CD14-positive monocyte (primary cell): Measurements from ENCODE around the gene IL33. TPM values are rescaled to one million over a fixed set of nuclear protein-coding genes. Genes with fewer than 3 reads are reported as not detected.

Experiments
- DNase-seq, 3 donors: peaks; one replicate each; pipeline ENCODE4 v3.0.0-alpha.2; 2011 to 2022
- H2AFZ ChIP-seq: 2 replicates; pipeline ENCODE4 v1.6.0; 2012; ENCODE audit warnings: mild to moderate bottlenecking, low read depth, low read length, inconsistent platforms; ENCODE audit not compliant: insufficient read depth, poor library complexity, severe bottlenecking
- H3K27ac ChIP-seq, 2 donors: 1 replicate in 1 of 2; 2 replicates in 1 of 2; pipeline ENCODE4 v1.5.1; 2012 to 2013; ENCODE audit warnings: low read length in 2 of 2, control low read depth in 1 of 2, inconsistent platforms in 1 of 2, low read depth in 1 of 2, mild to moderate bottlenecking in 1 of 2
- H3K27me3 ChIP-seq, 2 donors: one replicate each; pipeline versions ENCODE4 v1.6.0 to v1.6.1; 2011 to 2013; ENCODE audit warnings: low read length in 2 of 2; ENCODE audit not compliant: control insufficient read depth in 2 of 2, insufficient read depth in 2 of 2
- H3K36me3 ChIP-seq, 2 donors: replicated peaks in 1 of 2; 1 replicate in 1 of 2; 2 replicates in 1 of 2; pipeline versions ENCODE4 v1.5.1 to v1.6.1; 2012 to 2013; ENCODE audit warnings: low read length in 2 of 2, control low read depth in 1 of 2, inconsistent platforms in 1 of 2, mild to moderate bottlenecking in 1 of 2; ENCODE audit not compliant: insufficient read depth in 2 of 2, control insufficient read depth in 1 of 2
- H3K4me1 ChIP-seq, 2 donors: 1 replicate in 1 of 2; 2 replicates in 1 of 2; pipeline versions ENCODE4 v1.5.1 to v1.6.1; 2012 to 2013; ENCODE audit warnings: low read length in 2 of 2, control low read depth in 1 of 2, inconsistent platforms in 1 of 2, mild to moderate bottlenecking in 1 of 2, moderate library complexity in 1 of 2; ENCODE audit not compliant: insufficient read depth in 2 of 2, control insufficient read depth in 1 of 2
- H3K4me2 ChIP-seq: replicated peaks from 2 replicates; pipeline ENCODE3; 2012; ENCODE audit warnings: low read length, moderate library complexity, mild to moderate bottlenecking; ENCODE audit not compliant: poor library complexity, severe bottlenecking; ENCODE audit errors: extremely low read depth
- H3K4me3 ChIP-seq, 3 experiments: fragments of 200-600 bp in 1 of 3; sonication (generic) in 1 of 3; replicated peaks in 1 of 3; 1 replicate in 2 of 3; 2 replicates in 1 of 3; pipeline ENCODE4 v1.5.1; 2011 to 2013; ENCODE audit warnings: low read length in 3 of 3, mild to moderate bottlenecking in 3 of 3, control low read depth in 2 of 3, low read depth in 2 of 3, inconsistent platforms in 1 of 3, moderate library complexity in 1 of 3
- H3K79me2 ChIP-seq: 2 replicates; pipeline ENCODE4 v1.6.0; 2012; ENCODE audit warnings: mild to moderate bottlenecking, control low read depth, inconsistent platforms, low read length, moderate library complexity; ENCODE audit not compliant: insufficient read depth
- H3K9ac ChIP-seq: 2 replicates; pipeline ENCODE4 v1.6.0; 2017; ENCODE audit warnings: low read length, mild to moderate bottlenecking; ENCODE audit not compliant: insufficient read depth, poor library complexity, severe bottlenecking
- H3K9me3 ChIP-seq, 2 donors: replicated peaks in 1 of 2; 1 replicate in 1 of 2; 2 replicates in 1 of 2; pipeline versions ENCODE4 v1.5.1 to v1.6.1; 2012 to 2013; ENCODE audit warnings: low read length in 2 of 2, control low read depth in 1 of 2; ENCODE audit not compliant: control insufficient read depth in 1 of 2, insufficient read depth in 1 of 2
- H4K20me1 ChIP-seq: 2 replicates; pipeline ENCODE4 v1.6.0; 2012; ENCODE audit warnings: mild to moderate bottlenecking, low read length, control low read depth, moderate library complexity; ENCODE audit not compliant: insufficient read depth
- H3K27ac Mint-ChIP-seq, 7 donors: one replicate each; pipeline ENCODE4 v1.8.0; 2020; ENCODE audit warnings: mild to moderate bottlenecking in 7 of 7, mixed read lengths in 7 of 7, moderate library complexity in 6 of 7, inconsistent platforms in 2 of 7
- H3K27me3 Mint-ChIP-seq, 3 donors: one replicate each; pipeline ENCODE4 v1.8.0; 2021 to 2022; ENCODE audit warnings: low read depth in 3 of 3, mild to moderate bottlenecking in 3 of 3, mixed read lengths in 3 of 3, moderate library complexity in 3 of 3, inconsistent platforms in 1 of 3
- H3K36me3 Mint-ChIP-seq, 2 donors: one replicate each; pipeline ENCODE4 v1.8.0; 2020; ENCODE audit warnings: mixed read lengths in 2 of 2, inconsistent platforms in 1 of 2, mild to moderate bottlenecking in 1 of 2
- H3K4me1 Mint-ChIP-seq: one replicate; pipeline ENCODE4 v1.8.0; 2020; ENCODE audit warnings: mild to moderate bottlenecking, mixed read lengths
- H3K4me3 Mint-ChIP-seq, 2 donors: one replicate each; pipeline ENCODE4 v1.8.0; 2020; ENCODE audit warnings: mild to moderate bottlenecking in 2 of 2, mixed read lengths in 2 of 2, moderate library complexity in 1 of 2
- H3K9me3 Mint-ChIP-seq, 7 donors: one replicate each; pipeline ENCODE4 v1.8.0; 2020 to 2022; ENCODE audit warnings: mixed read lengths in 7 of 7, mild to moderate bottlenecking in 6 of 7, moderate library complexity in 6 of 7, inconsistent platforms in 2 of 7
- WGBS: methylation state at CpG from one replicate; pipeline ENCODE4 v1.1.5; 2013; ENCODE audit warnings: missing lambda C conversion rate; ENCODE audit not compliant: insufficient coverage; 5-methylcytosine and 5-hydroxymethylcytosine counted together
- intact Hi-C, 2 donors: fragments of 100-400 bp; cut with micrococcal nuclease; formaldehyde crosslinking; loops; one replicate each; pipeline versions ENCODE4 v1.15.0 to v1.15.1; 2023
- polyA plus RNA-seq, 3 donors: library from polyadenylated mRNA; depleted of rRNA in 1 of 3; unstranded in 2 of 3; stranded (reverse) in 1 of 3; fragments of 300-500 nt in 2 of 3; fragments of >200 nt in 1 of 3; fragmentation: Illumina TruSeq in 2 of 3; gene quantifications; 1 replicate in 2 of 3; 2 replicates in 1 of 3; pipeline ENCODE4 v1.2.3, GENCODE V29; 2012 to 2021
- TF ChIP-seq, protein P1 (sequence below): fragments of 200-600 bp; IDR thresholded peaks from one replicate; pipeline ENCODE4 v1.8.0; 2022; ENCODE audit warnings: antibody characterized with exemption, mild to moderate bottlenecking

Gene IL33
- polyA plus RNA-seq, 3 donors: not detected

DNA sequence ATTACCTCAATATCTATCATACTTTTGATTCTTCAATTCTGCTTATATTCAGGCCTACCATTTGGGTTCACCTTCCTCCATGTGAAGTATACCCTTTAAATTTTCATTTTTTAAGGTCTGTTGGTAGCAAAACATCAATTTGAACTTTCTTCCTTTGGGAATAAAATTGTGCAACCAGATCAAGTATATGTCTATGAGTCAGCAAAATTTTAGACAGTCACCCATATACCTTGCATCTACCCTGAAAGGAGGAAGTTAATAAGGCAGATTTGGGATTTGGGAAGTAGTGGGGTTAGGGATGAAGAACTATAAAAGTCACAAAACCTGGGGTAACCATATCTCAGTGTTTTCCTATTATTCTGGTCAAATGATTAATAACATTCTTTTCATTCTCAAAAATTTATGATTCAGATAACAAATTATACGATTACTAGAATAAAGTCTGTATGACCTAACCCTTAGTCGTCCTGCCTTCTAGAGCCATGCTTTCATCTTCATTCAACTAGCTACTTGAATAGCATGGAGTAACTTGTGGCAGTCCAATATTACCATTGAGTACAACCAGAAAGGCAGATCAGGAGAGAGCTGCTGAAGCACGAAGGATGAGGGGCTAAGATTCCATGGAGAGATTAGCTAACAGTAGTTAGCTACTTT is 2.8 kb upstream of the IL33 start:
- H2AFZ ChIP-seq: no peak overlapping the region
- H4K20me1 ChIP-seq: no peaks in the 10 kb centered on the region
- H3K9me3 ChIP-seq: peaks cover 7 to 15% of the 10 kb centered on the region in 2 donors
- no peaks in the 10 kb centered on the region for H3K79me2 ChIP-seq
- Mint-ChIP-seq H3K9me3 (peaks cover 7 to 28% (median 17%) of the 10 kb centered on the region in 7 donors), H3K4me3 (no peak overlapping the region), H3K36me3 (no peaks in the 10 kb centered on the region), H3K4me1 (no peaks in the 10 kb centered on the region), H3K27me3 (peaks cover 3 to 10% (median 3%) of the 10 kb centered on the region in 3 donors), H3K27ac (no peak overlapping the region)
- H3K4me2 ChIP-seq: no peak overlapping the region
- H3K9ac ChIP-seq: no peak overlapping the region
- no peak for DNase-seq
- H3K4me3 ChIP-seq: no peak overlapping the region
- H3K36me3 ChIP-seq: no peaks in the 10 kb centered on the region
- no peaks in the 10 kb centered on the region for H3K27me3 ChIP-seq
- no peak overlapping the region for H3K27ac ChIP-seq
- intact Hi-C loops: loop anchor here in 1 of 2 donors (10.0 kb wide), 1 partner anchor 928 kb away; no protein-coding TSS in a partner anchor
- 93% methylated on average over 3 of the region's 3 CpGs for WGBS
- H3K4me1 ChIP-seq: no peaks in the 10 kb centered on the region
- TF ChIP-seq, protein P1, sequence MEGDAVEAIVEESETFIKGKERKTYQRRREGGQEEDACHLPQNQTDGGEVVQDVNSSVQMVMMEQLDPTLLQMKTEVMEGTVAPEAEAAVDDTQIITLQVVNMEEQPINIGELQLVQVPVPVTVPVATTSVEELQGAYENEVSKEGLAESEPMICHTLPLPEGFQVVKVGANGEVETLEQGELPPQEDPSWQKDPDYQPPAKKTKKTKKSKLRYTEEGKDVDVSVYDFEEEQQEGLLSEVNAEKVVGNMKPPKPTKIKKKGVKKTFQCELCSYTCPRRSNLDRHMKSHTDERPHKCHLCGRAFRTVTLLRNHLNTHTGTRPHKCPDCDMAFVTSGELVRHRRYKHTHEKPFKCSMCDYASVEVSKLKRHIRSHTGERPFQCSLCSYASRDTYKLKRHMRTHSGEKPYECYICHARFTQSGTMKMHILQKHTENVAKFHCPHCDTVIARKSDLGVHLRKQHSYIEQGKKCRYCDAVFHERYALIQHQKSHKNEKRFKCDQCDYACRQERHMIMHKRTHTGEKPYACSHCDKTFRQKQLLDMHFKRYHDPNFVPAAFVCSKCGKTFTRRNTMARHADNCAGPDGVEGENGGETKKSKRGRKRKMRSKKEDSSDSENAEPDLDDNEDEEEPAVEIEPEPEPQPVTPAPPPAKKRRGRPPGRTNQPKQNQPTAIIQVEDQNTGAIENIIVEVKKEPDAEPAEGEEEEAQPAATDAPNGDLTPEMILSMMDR: no peak

DNA sequence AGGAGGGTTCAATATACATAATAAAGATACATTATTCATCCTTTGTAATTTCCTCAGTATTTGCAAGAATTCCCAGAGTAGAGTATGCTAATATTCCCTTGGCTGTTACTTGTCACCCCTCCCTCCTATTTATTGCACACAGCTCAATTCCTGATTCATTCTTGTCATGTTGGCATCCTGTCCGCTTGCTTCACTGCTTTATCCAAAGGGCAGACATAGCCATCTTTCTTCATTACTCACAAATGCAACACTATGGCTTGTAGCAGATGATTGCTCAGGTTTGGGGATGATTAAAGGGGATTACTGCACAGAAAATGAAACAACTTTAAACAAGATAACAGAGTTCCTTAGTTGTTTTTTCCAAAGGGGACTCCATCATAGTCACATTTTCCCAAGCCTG is 1.2 kb upstream of the IL33 start:
- no peaks in the 10 kb centered on the region for H3K4me1 ChIP-seq
- intact Hi-C loops: loop anchor here in 1 of 2 donors (10.0 kb wide), 1 partner anchor 930 kb away; no protein-coding TSS in a partner anchor
- Mint-ChIP-seq H3K27ac (no peak overlapping the region), H3K4me1 (no peaks in the 10 kb centered on the region), H3K4me3 (no peak overlapping the region), H3K27me3 (peaks cover 4 to 10% (median 5%) of the 10 kb centered on the region in 3 donors), H3K9me3 (peaks cover 3 to 17% (median 11%) of the 10 kb centered on the region in 7 donors), H3K36me3 (no peaks in the 10 kb centered on the region)
- peaks cover 7 to 12% of the 10 kb centered on the region in 2 donors for H3K9me3 ChIP-seq
- TF ChIP-seq, protein P1: no peak
- no peak overlapping the region for H2AFZ ChIP-seq
- no peak overlapping the region for H3K4me2 ChIP-seq
- no peak overlapping the region for H3K4me3 ChIP-seq
- H3K9ac ChIP-seq: no peak overlapping the region
- H3K36me3 ChIP-seq: no peaks in the 10 kb centered on the region
- DNase-seq: no peak
- no peak overlapping the region for H3K27ac ChIP-seq
- WGBS: no CpG with 5 or more reads among the region's 1 CpG
- no peaks in the 10 kb centered on the region for H3K79me2 ChIP-seq
- no peaks in the 10 kb centered on the region for H4K20me1 ChIP-seq
- peaks cover 0 to 2% of the 10 kb centered on the region in 2 donors for H3K27me3 ChIP-seq
